CD4-positive, alpha-beta T cell treated with Interleukin-2 at 100 ng/mL for 4 hours (primary cell): ENCODE results near the gene SEH1L.
"Not testable (repeated sequence)": the region's sequence is repeated elsewhere in the genome, so short reads cannot be mapped to it uniquely, and the experiment has no call there.

Experiments used
- DNase-seq: peaks from one replicate; pipeline ENCODE4 v3.0.0-alpha.2; 2020; ENCODE audit warnings: low spot score

SEH1L gene

GRCh38 chr18:12944709-12945108 lies 3.1 kb upstream of the SEH1L start:
- no peak for DNase-seq

GRCh38 chr18:12946549-12947284 lies 1.1 kb upstream of the SEH1L start:
- no peak for DNase-seq

- peak; percentile 98 for DNase-seq
Observed at GRCh38 chr18:12948050-12948804, 416 bp downstream of the SEH1L start.

GRCh38 chr18:12958478-12958877 lies 10.7 kb downstream of the SEH1L start:
- DNase-seq: no peak

- no peak for DNase-seq
Observed at GRCh38 chr18:12960395-12960794, 12.6 kb downstream of the SEH1L start.

- no peak for DNase-seq
Observed at GRCh38 chr18:12960853-12961397, 13.1 kb downstream of the SEH1L start.

GRCh38 chr18:12963069-12963468 lies 15.3 kb downstream of the SEH1L start:
- DNase-seq: no peak

- no peak for DNase-seq
Observed at GRCh38 chr18:12968115-12968514, 20.3 kb downstream of the SEH1L start.

GRCh38 chr18:12968619-12969018 lies 20.8 kb downstream of the SEH1L start:
- no peak for DNase-seq

- peak; percentile 24 for DNase-seq
Observed at GRCh38 chr18:12973562-12974213, 25.9 kb downstream of the SEH1L start.

GRCh38 chr18:12975488-12975887 lies 27.7 kb downstream of the SEH1L start:
- DNase-seq: no peak

- DNase-seq: no peak
Observed at GRCh38 chr18:12976305-12976704, 28.5 kb downstream of the SEH1L start.

- not testable (repeated sequence) for DNase-seq
Observed at GRCh38 chr18:12980065-12980464, 32.3 kb downstream of the SEH1L start.

- no peak for DNase-seq
Observed at GRCh38 chr18:12989397-12990122, 41.7 kb downstream of the SEH1L start.

- peak; percentile 39 for DNase-seq
Observed at GRCh38 chr18:12990123-12990475, 42.3 kb downstream of the SEH1L start.

- no peak for DNase-seq
Observed at GRCh38 chr18:12990641-12990966, 42.8 kb downstream of the SEH1L start.

- peak; percentile 99 for DNase-seq
Observed at GRCh38 chr18:12990967-12991820, 43.4 kb downstream of the SEH1L start, which contains the start of gene CEP192. Gene CEP192, plus strand, starts transcription at chr18:12991362. Its CDS starts 8,063 bp downstream, at chr18:12999425.

- no peak for DNase-seq
Observed at GRCh38 chr18:12991821-12992179, 44.0 kb downstream of the SEH1L start.

GRCh38 chr18:12993439-12993838 lies 45.6 kb downstream of the SEH1L start:
- DNase-seq: no peak

- no peak for DNase-seq
Observed at GRCh38 chr18:12995424-12995823, 47.6 kb downstream of the SEH1L start.

- DNase-seq: no peak
Observed at GRCh38 chr18:12995952-12996477, 48.2 kb downstream of the SEH1L start.
